WERI-Rb-1 (cell line): ENCODE data around the gene ABCC8.

Experiments used
- DNase-seq: peaks from one replicate; pipeline ENCODE4 v3.0.0-alpha.2; 2020
- H3K27ac ChIP-seq: fragments of 250-450 bp; sonication (Bioruptor Pico); 2 replicates; pipeline ENCODE4 v1.5.1; 2020; ENCODE audit warnings: mild to moderate bottlenecking, moderate library complexity
- H3K27me3 ChIP-seq: fragments of 250-450 bp; sonication (Bioruptor Pico); 2 replicates; pipeline ENCODE4 v1.5.1; 2021; ENCODE audit warnings: mild to moderate bottlenecking, low read depth, moderate library complexity; ENCODE audit not compliant: insufficient read depth, severe bottlenecking
- H3K36me3 ChIP-seq: fragments of 250-450 bp; sonication (Bioruptor Pico); 2 replicates; pipeline ENCODE4 v1.5.1; 2020; ENCODE audit warnings: mild to moderate bottlenecking, moderate library complexity
- H3K4me3 ChIP-seq: 2 replicates; pipeline ENCODE4 v1.5.1; 2011; ENCODE audit warnings: low read depth, mild to moderate bottlenecking, control low read depth, low read length
- H3K9me3 ChIP-seq: fragments of 250-450 bp; sonication (Bioruptor Pico); 2 replicates; pipeline ENCODE4 v1.5.1; 2021; ENCODE audit warnings: mild to moderate bottlenecking, moderate library complexity; ENCODE audit not compliant: severe bottlenecking
- CTCF ChIP-seq: IDR thresholded peaks from 2 replicates; pipeline ENCODE4 v1.5.1; 2011; ENCODE audit warnings: low read depth, mild to moderate bottlenecking, control low read depth, inconsistent platforms, low read length

The ABCC8 gene

GRCh38 chr11:17476317-17477083 is at the start of gene ABCC8:
Gene ABCC8, minus strand, starts transcription at chr11:17476845. Its CDS starts 69 bp downstream, at chr11:17476776.
- DNase-seq: peak; percentile 48
- no peaks in the 10 kb centered on the region for H3K27me3 ChIP-seq
- H3K4me3 ChIP-seq: peak within 1 kb of the TSS; percentile 76
- TF ChIP-seq CTCF: no peak
- H3K27ac ChIP-seq: peak within 1 kb of the TSS; percentile 36
- H3K36me3 ChIP-seq: peaks cover 9% of the 10 kb centered on the region
- H3K9me3 ChIP-seq: no peaks in the 10 kb centered on the region

- no peak overlapping the region for H3K27ac ChIP-seq
- TF ChIP-seq CTCF: no peak
- no peaks in the 10 kb centered on the region for H3K9me3 ChIP-seq
- no peaks in the 10 kb centered on the region for H3K27me3 ChIP-seq
- no peak for DNase-seq
- H3K36me3 ChIP-seq: no peaks in the 10 kb centered on the region
- no peak overlapping the region for H3K4me3 ChIP-seq
These were observed 49.7 kb upstream of the ABCC8 start for GRCh38 chr11:17526326-17526725.

- no peaks in the 10 kb centered on the region for H3K27me3 ChIP-seq
- TF ChIP-seq CTCF: no peak
- DNase-seq: no peak
- H3K36me3 ChIP-seq: no peaks in the 10 kb centered on the region
- H3K9me3 ChIP-seq: no peaks in the 10 kb centered on the region
- H3K27ac ChIP-seq: no peak overlapping the region
- no peak overlapping the region for H3K4me3 ChIP-seq
These were observed 48.9 kb upstream of the ABCC8 start for GRCh38 chr11:17525570-17525969.

- no peaks in the 10 kb centered on the region for H3K36me3 ChIP-seq
- DNase-seq: no peak
- no peaks in the 10 kb centered on the region for H3K27me3 ChIP-seq
- H3K9me3 ChIP-seq: no peaks in the 10 kb centered on the region
- TF ChIP-seq CTCF: no peak
- H3K4me3 ChIP-seq: no peak overlapping the region
- no peak overlapping the region for H3K27ac ChIP-seq
These were observed 47.6 kb upstream of the ABCC8 start for GRCh38 chr11:17524221-17524620.

- no peak for TF ChIP-seq CTCF
These were observed 46.0 kb upstream of the ABCC8 start for GRCh38 chr11:17522655-17523054.

More at GRCh38 chr11:17522655-17523054, 46.0 kb upstream of the ABCC8 start:
- no peak overlapping the region for H3K27ac ChIP-seq
- DNase-seq: no peak
- H3K9me3 ChIP-seq: no peaks in the 10 kb centered on the region
- no peaks in the 10 kb centered on the region for H3K27me3 ChIP-seq
- H3K4me3 ChIP-seq: no peak overlapping the region
- no peaks in the 10 kb centered on the region for H3K36me3 ChIP-seq
